ENCODE measurements around the gene GNA12. TPM values are rescaled to one million over a fixed set of nuclear protein-coding genes. Genes with fewer than 3 reads are reported as not detected.

GNA12 gene
- polyA plus RNA-seq, 1 donor (not counting 4 experiments of a cell fraction or from before 2014, with no cell fraction given) = 35.5 TPM

DNA sequence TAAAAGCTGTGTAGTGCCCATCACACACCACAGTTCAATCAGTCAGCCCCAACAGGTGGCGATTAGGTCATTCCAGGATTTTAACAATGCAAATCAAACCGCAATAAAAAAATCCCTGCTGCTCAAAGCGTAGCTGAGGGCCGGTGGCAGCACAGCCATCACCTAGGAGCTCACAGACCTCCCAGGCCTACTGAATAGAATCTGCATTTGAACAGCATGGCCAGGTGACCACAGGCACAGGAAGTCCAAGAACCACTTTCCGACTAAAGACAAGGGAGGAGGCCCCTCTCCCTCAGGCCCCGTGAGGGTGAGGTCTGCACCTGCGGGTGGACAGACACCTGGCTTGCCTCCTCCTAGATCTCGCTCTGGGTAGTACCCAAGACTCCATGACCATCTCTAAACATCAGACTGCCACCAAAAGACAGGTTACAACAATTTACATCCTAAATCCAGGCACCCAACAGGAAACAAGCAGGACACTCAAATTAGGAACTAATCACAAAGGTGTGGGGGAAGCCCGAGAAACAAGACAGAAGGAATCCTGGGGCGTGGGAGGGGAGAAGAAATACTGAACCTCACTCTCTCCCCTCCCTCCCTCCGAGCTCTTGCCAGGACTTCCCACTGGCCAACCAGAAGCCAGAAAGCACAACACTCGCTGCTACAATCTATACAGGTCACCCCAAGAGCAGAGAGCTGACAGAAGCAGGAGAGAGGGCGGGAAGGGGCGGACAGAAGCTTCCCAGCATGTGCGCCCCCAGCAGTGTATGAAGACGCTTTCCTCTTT, 19.2 kb downstream of the GNA12 start:
- H3K9me1 ChIP-seq (ENCODE audit: control insufficient read depth, extremely low read depth, insufficient read depth, low read length) = no peaks in the 10 kb centered on the region
- no peak overlapping the region for H3K4me3 ChIP-seq (ENCODE audit: control insufficient read depth in 2 of 3, extremely low read depth in 1 of 3, insufficient read depth in 2 of 3, low read depth in 1 of 3, low read length in 3 of 3)
- H3K27me3 ChIP-seq (ENCODE audit: control insufficient read depth, extremely low read depth, insufficient read depth, low read length) = no peaks in the 10 kb centered on the region
- dilution Hi-C loops (cut with MboI; ENCODE audit: extremely low pct_ligation_motif_present, low sequenced_read_pairs) = no loop called here
- no peak overlapping the region for H3K4me2 ChIP-seq (ENCODE audit: control insufficient read depth, extremely low read depth, insufficient read depth, low read depth, low read length)
- DNase-seq (ENCODE audit: low read depth, low spot score) (no peak), FAIRE-seq (no peak)
- H3K79me2 ChIP-seq (ENCODE audit: control insufficient read depth, insufficient read depth, low read length) = peaks cover 63% of the 10 kb centered on the region
- H3K9ac ChIP-seq (ENCODE audit: control insufficient read depth, extremely low read depth, insufficient read depth, low read length) = no peak overlapping the region
- H3K36me3 ChIP-seq (ENCODE audit: control insufficient read depth in 2 of 2, extremely low read depth in 1 of 2, insufficient read depth in 2 of 2, low read length in 2 of 2) = peaks cover 0 to 5% of the 10 kb centered on the region in 2 experiments
- H3K27ac ChIP-seq (ENCODE audit: control insufficient read depth, insufficient read depth, low read length) = no peak overlapping the region
- H3K4me1 ChIP-seq (ENCODE audit: control insufficient read depth, extremely low read depth, insufficient read depth, low read length) = peaks cover 37% of the 10 kb centered on the region
- H2AFZ ChIP-seq (ENCODE audit: control insufficient read depth, low read length) = no peak overlapping the region
- no peaks in the 10 kb centered on the region for H4K20me1 ChIP-seq (ENCODE audit: control insufficient read depth, extremely low read depth, insufficient read depth, low read length)
- TF ChIP-seq CTCF (optimal IDR thresholded peaks at IDR 0.05 in 1 of 3, IDR thresholded peaks at IDR 0.05 in 1 of 3, conservative IDR thresholded peaks at IDR 0.05 in 1 of 3; ENCODE audit: extremely low read depth in 1 of 3, insufficient read depth in 2 of 3, low read length in 3 of 3) (no peak), EZH2 (IDR thresholded peaks at IDR 0.05; ENCODE audit: low read length) (no peak)
- no peaks in the 10 kb centered on the region for H3K9me3 ChIP-seq (ENCODE audit: control insufficient read depth, low read depth, low read length)

DNA sequence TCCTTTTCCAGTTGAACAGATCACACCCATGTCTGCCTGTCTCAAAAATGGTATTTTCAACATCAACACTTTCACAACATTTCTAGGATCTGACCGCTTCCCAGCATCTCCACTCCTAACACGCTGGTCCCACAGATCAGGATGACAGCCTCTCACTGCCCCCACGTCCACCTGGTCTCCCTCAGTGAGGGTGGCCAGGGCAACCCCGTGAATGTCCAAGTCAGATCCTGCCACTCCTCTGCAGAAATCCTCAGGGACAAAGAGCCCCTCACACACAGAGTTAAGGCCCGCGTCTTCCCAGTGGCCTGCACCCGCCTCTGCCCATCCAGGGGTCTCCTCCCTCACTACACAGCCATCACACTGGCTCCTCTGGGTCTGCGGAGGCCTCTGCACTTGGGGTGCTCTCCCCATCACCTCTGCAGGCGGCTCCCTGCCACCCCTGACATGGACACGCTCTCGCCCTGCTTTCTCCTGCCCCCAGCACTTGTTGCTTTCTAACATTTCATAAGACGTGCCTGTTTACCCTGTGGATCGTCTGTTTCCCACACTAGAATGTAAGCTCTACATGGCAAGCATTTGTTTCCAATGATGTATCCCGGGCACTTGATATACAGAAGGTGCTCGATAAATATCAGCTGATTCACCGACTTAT, 20.0 kb downstream of the GNA12 start:
- no peak for FAIRE-seq
- dilution Hi-C loops (cut with MboI; ENCODE audit: extremely low pct_ligation_motif_present, low sequenced_read_pairs) = no loop called here
- no peak overlapping the region for H3K4me3 ChIP-seq (ENCODE audit: control insufficient read depth in 2 of 3, extremely low read depth in 1 of 3, insufficient read depth in 2 of 3, low read depth in 1 of 3, low read length in 3 of 3)
- H3K9me3 ChIP-seq (ENCODE audit: control insufficient read depth, low read depth, low read length) = no peaks in the 10 kb centered on the region
- peaks cover 67% of the 10 kb centered on the region for H3K79me2 ChIP-seq (ENCODE audit: control insufficient read depth, insufficient read depth, low read length)
- H2AFZ ChIP-seq (ENCODE audit: control insufficient read depth, low read length) = no peak overlapping the region
- no peak overlapping the region for H3K27ac ChIP-seq (ENCODE audit: control insufficient read depth, insufficient read depth, low read length)
- no peak overlapping the region for H3K4me2 ChIP-seq (ENCODE audit: control insufficient read depth, extremely low read depth, insufficient read depth, low read depth, low read length)
- H3K4me1 ChIP-seq (ENCODE audit: control insufficient read depth, extremely low read depth, insufficient read depth, low read length) = peaks cover 44% of the 10 kb centered on the region
- peaks cover 0 to 5% of the 10 kb centered on the region in 2 experiments for H3K36me3 ChIP-seq (ENCODE audit: control insufficient read depth in 2 of 2, extremely low read depth in 1 of 2, insufficient read depth in 2 of 2, low read length in 2 of 2)
- no peak overlapping the region for H3K9ac ChIP-seq (ENCODE audit: control insufficient read depth, extremely low read depth, insufficient read depth, low read length)
- H4K20me1 ChIP-seq (ENCODE audit: control insufficient read depth, extremely low read depth, insufficient read depth, low read length) = no peaks in the 10 kb centered on the region
- no peak for TF ChIP-seq CTCF (optimal IDR thresholded peaks at IDR 0.05 in 1 of 3, IDR thresholded peaks at IDR 0.05 in 1 of 3, conservative IDR thresholded peaks at IDR 0.05 in 1 of 3; ENCODE audit: extremely low read depth in 1 of 3, insufficient read depth in 2 of 3, low read length in 3 of 3)
- TF ChIP-seq EZH2 (IDR thresholded peaks at IDR 0.05; ENCODE audit: low read length) = no peak
- H3K9me1 ChIP-seq (ENCODE audit: control insufficient read depth, extremely low read depth, insufficient read depth, low read length) = no peaks in the 10 kb centered on the region
- H3K27me3 ChIP-seq (ENCODE audit: control insufficient read depth, extremely low read depth, insufficient read depth, low read length) = no peaks in the 10 kb centered on the region
- DNase-seq (ENCODE audit: low read depth, low spot score) = no peak

All from keratinocyte (primary cell).